ENCODE measurements around the gene NEURL1B.
"Not testable (repeated sequence)": the region's sequence is repeated elsewhere in the genome, so short reads cannot be mapped to it uniquely, and the experiment has no call there.

DNA sequence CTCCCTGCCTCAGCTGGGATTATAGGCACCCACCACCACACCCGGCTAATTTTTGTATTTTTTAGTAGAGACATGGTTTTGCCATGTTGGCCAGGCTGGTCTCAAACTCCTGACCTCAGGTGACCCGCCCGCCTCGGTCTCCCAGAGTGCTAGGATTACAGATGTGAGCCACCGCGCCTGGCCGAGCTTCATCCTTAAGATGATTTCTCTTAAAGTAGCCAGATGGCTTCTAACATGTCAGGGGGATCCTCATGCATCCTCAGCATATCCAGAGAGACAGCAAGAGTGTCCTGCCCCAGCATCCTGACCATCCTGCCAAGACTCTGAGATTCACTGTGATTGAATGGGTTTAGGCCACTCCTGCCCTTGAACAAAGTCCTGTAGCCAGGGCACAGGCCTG lies 39.5 kb upstream of the NEURL1B start:
- TF ChIP-seq, protein P1, sequence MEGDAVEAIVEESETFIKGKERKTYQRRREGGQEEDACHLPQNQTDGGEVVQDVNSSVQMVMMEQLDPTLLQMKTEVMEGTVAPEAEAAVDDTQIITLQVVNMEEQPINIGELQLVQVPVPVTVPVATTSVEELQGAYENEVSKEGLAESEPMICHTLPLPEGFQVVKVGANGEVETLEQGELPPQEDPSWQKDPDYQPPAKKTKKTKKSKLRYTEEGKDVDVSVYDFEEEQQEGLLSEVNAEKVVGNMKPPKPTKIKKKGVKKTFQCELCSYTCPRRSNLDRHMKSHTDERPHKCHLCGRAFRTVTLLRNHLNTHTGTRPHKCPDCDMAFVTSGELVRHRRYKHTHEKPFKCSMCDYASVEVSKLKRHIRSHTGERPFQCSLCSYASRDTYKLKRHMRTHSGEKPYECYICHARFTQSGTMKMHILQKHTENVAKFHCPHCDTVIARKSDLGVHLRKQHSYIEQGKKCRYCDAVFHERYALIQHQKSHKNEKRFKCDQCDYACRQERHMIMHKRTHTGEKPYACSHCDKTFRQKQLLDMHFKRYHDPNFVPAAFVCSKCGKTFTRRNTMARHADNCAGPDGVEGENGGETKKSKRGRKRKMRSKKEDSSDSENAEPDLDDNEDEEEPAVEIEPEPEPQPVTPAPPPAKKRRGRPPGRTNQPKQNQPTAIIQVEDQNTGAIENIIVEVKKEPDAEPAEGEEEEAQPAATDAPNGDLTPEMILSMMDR (IDR thresholded peaks at IDR 0.05) = not testable (repeated sequence)
- TF ChIP-seq POLR2A (IDR thresholded peaks at IDR 0.05) = not testable (repeated sequence)
